ES-I3 (cell line): ENCODE results near the gene FLNB.

Experiments used
- H3K36me3 ChIP-seq: 2 replicates; pipeline ENCODE4 v1.6.1; 2013; ENCODE audit warnings: mild to moderate bottlenecking, low read length, control low read depth, moderate library complexity; ENCODE audit not compliant: insufficient read depth
- H3K4me1 ChIP-seq: 2 replicates; pipeline ENCODE4 v1.6.1; 2013; ENCODE audit warnings: mild to moderate bottlenecking, control low read depth, low read length; ENCODE audit not compliant: insufficient read depth
- H3K9ac ChIP-seq: 2 replicates; pipeline ENCODE4 v1.6.1; 2013; ENCODE audit warnings: low read depth, mild to moderate bottlenecking, low read length, moderate library complexity
- H3K9me3 ChIP-seq: 2 replicates; pipeline ENCODE4 v1.6.1; 2013; ENCODE audit warnings: mild to moderate bottlenecking, low read length, moderate library complexity; ENCODE audit not compliant: control insufficient read depth, insufficient read depth

The FLNB gene

GRCh38 chr3:58074116-58074715 is 66.0 kb downstream of the FLNB start:
- Histone ChIP-seq H3K4me1 (no peaks in the 10 kb centered on the region; the same call in 1 of the 2 replicates), H3K9me3 (no peaks in the 10 kb centered on the region), H3K9ac (no peak overlapping the region), H3K36me3 (peaks cover 20% of the 10 kb centered on the region)

- Histone ChIP-seq H3K9me3 (no peaks in the 10 kb centered on the region), H3K36me3 (peaks cover 27% of the 10 kb centered on the region), H3K9ac (no peak overlapping the region), H3K4me1 (no peaks in the 10 kb centered on the region; the same call in 1 of the 2 replicates)
These were observed 66.8 kb downstream of the FLNB start for GRCh38 chr3:58074997-58075396.

- peaks cover 10% of the 10 kb centered on the region; the same call in 1 of the 2 replicates for H3K4me1 ChIP-seq
- no peaks in the 10 kb centered on the region for H3K9me3 ChIP-seq
- no peak overlapping the region for H3K9ac ChIP-seq
- peaks cover 34% of the 10 kb centered on the region for H3K36me3 ChIP-seq
These were observed 69.5 kb downstream of the FLNB start for GRCh38 chr3:58077596-58078285.

GRCh38 chr3:58078610-58079009 is 70.4 kb downstream of the FLNB start:
- H3K4me1 ChIP-seq: peaks cover 11% of the 10 kb centered on the region; the same call in 1 of the 2 replicates
- no peak overlapping the region for H3K9ac ChIP-seq
- H3K36me3 ChIP-seq: peaks cover 34% of the 10 kb centered on the region
- no peaks in the 10 kb centered on the region for H3K9me3 ChIP-seq

GRCh38 chr3:58079773-58080172 is 71.6 kb downstream of the FLNB start:
- peaks cover 34% of the 10 kb centered on the region for H3K36me3 ChIP-seq
- no peak overlapping the region for H3K9ac ChIP-seq

GRCh38 chr3:58082047-58082446 is 73.8 kb downstream of the FLNB start:
- Histone ChIP-seq H3K36me3 (peaks cover 28% of the 10 kb centered on the region), H3K9ac (no peak overlapping the region), H3K9me3 (no peaks in the 10 kb centered on the region), H3K4me1 (peaks cover 21% of the 10 kb centered on the region)

More at GRCh38 chr3:58079773-58080172, 71.6 kb downstream of the FLNB start:
- H3K4me1 ChIP-seq: peaks cover 21% of the 10 kb centered on the region
- no peaks in the 10 kb centered on the region for H3K9me3 ChIP-seq

- peaks cover 21% of the 10 kb centered on the region for H3K4me1 ChIP-seq
- no peak overlapping the region for H3K9ac ChIP-seq
- peaks cover 14% of the 10 kb centered on the region for H3K36me3 ChIP-seq
- no peaks in the 10 kb centered on the region for H3K9me3 ChIP-seq
These were observed 75.9 kb downstream of the FLNB start for GRCh38 chr3:58084166-58084565.

- Histone ChIP-seq H3K9me3 (no peaks in the 10 kb centered on the region), H3K36me3 (peaks cover 7% of the 10 kb centered on the region), H3K9ac (no peak overlapping the region), H3K4me1 (peaks cover 21% of the 10 kb centered on the region)
These were observed 76.7 kb downstream of the FLNB start for GRCh38 chr3:58084788-58085543.

- Histone ChIP-seq H3K9me3 (no peaks in the 10 kb centered on the region), H3K4me1 (peaks cover 21% of the 10 kb centered on the region), H3K36me3 (peaks cover 4% of the 10 kb centered on the region), H3K9ac (no peak overlapping the region)
These were observed 77.4 kb downstream of the FLNB start for GRCh38 chr3:58085616-58086015.

GRCh38 chr3:58088501-58088900 is 80.3 kb downstream of the FLNB start:
- H3K36me3 ChIP-seq: no peaks in the 10 kb centered on the region; the same call in 1 of the 2 replicates
- H3K4me1 ChIP-seq: peaks cover 11% of the 10 kb centered on the region
- no peak overlapping the region for H3K9ac ChIP-seq
- no peaks in the 10 kb centered on the region for H3K9me3 ChIP-seq

- Histone ChIP-seq H3K9ac (no peak overlapping the region), H3K9me3 (no peaks in the 10 kb centered on the region), H3K4me1 (no peaks in the 10 kb centered on the region), H3K36me3 (peaks cover 3% of the 10 kb centered on the region; the same call in 1 of the 2 replicates)
These were observed 82.1 kb downstream of the FLNB start for GRCh38 chr3:58090351-58090750.

- Histone ChIP-seq H3K36me3 (peaks cover 15% of the 10 kb centered on the region), H3K4me1 (no peaks in the 10 kb centered on the region), H3K9me3 (no peaks in the 10 kb centered on the region), H3K9ac (no peak overlapping the region)
These were observed 84.3 kb downstream of the FLNB start for GRCh38 chr3:58092521-58092920.

GRCh38 chr3:58093574-58094195 is 85.5 kb downstream of the FLNB start:
- Histone ChIP-seq H3K36me3 (peaks cover 18% of the 10 kb centered on the region), H3K4me1 (no peaks in the 10 kb centered on the region)

GRCh38 chr3:58094657-58095056 is 86.4 kb downstream of the FLNB start:
- no peak overlapping the region for H3K9ac ChIP-seq
- H3K4me1 ChIP-seq: no peaks in the 10 kb centered on the region
- H3K36me3 ChIP-seq: peaks cover 24% of the 10 kb centered on the region
- H3K9me3 ChIP-seq: no peaks in the 10 kb centered on the region

More at GRCh38 chr3:58093574-58094195, 85.5 kb downstream of the FLNB start:
- H3K9me3 ChIP-seq: no peaks in the 10 kb centered on the region
- no peak overlapping the region for H3K9ac ChIP-seq
